AG10803 (cell line): ENCODE results near the gene MLF2.
"Not testable (repeated sequence)": the region's sequence is repeated elsewhere in the genome, so short reads cannot be mapped to it uniquely, and the experiment has no call there.

Experiments
- DNase-seq: peaks from one replicate; pipeline ENCODE4 v3.0.0; 2010; ENCODE audit warnings: low read depth
- H3K4me3 ChIP-seq: 2 replicates; pipeline ENCODE4 v1.5.1; 2011; ENCODE audit warnings: mild to moderate bottlenecking, low read length, control low read depth
- CTCF ChIP-seq: conservative IDR thresholded peaks from 2 replicates; pipeline ENCODE4 v1.5.1; 2011; ENCODE audit warnings: mild to moderate bottlenecking, low read length, control low read depth, inconsistent platforms

The MLF2 gene

GRCh38 chr12:6730169-6730568 lies 22.8 kb downstream of the MLF2 start:
- no peak for TF ChIP-seq CTCF
- no peak for DNase-seq
- H3K4me3 ChIP-seq: no peak overlapping the region

GRCh38 chr12:6729186-6729585 lies 23.8 kb downstream of the MLF2 start:
- no peak for TF ChIP-seq CTCF
- no peak for DNase-seq
- no peak overlapping the region for H3K4me3 ChIP-seq

GRCh38 chr12:6725350-6725749 lies 27.6 kb downstream of the MLF2 start:
- TF ChIP-seq CTCF: no peak
- no peak overlapping the region for H3K4me3 ChIP-seq
- DNase-seq: no peak

- no peak for TF ChIP-seq CTCF
- peak overlapping the region; percentile 84 for H3K4me3 ChIP-seq
- DNase-seq: no peak
Measured at GRCh38 chr12:6724409-6724797, 28.5 kb downstream of the MLF2 start.

- peak; percentile 96 for DNase-seq
- TF ChIP-seq CTCF: no peak
- H3K4me3 ChIP-seq: peak within 1 kb of the TSS; percentile 84
Measured at GRCh38 chr12:6723607-6724408, 29.1 kb downstream of the MLF2 start, which contains the start of gene COPS7A. COPS7A (plus strand) TSS chr12:6724046; CDS start chr12:6724657, 611 bp downstream.

DNA sequence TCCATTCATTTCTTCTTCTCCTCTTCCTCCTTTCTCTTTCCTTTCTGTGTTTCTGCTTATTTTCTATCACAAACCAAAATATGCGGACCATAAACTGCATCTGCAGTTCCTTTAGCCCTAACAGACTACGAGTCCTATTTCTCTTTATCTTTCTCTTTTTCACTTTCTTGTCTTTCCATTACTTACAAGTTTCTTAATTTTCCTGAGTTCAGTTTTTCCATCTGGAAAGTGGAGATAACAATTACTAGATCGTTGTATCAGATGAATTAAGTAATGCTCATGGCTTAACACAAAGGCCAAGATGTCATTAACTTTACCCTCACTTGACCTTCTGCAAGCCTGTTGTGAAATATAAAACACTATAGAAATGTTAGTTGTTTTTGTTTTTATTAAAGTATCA lies 30.1 kb downstream of the MLF2 start:
- H3K4me3 ChIP-seq: no peak overlapping the region
- TF ChIP-seq CTCF: no peak
- no peak for DNase-seq

GRCh38 chr12:6716874-6717437 lies 36.0 kb downstream of the MLF2 start:
- no peak overlapping the region for H3K4me3 ChIP-seq
- no peak for DNase-seq
- TF ChIP-seq CTCF: no peak

DNA sequence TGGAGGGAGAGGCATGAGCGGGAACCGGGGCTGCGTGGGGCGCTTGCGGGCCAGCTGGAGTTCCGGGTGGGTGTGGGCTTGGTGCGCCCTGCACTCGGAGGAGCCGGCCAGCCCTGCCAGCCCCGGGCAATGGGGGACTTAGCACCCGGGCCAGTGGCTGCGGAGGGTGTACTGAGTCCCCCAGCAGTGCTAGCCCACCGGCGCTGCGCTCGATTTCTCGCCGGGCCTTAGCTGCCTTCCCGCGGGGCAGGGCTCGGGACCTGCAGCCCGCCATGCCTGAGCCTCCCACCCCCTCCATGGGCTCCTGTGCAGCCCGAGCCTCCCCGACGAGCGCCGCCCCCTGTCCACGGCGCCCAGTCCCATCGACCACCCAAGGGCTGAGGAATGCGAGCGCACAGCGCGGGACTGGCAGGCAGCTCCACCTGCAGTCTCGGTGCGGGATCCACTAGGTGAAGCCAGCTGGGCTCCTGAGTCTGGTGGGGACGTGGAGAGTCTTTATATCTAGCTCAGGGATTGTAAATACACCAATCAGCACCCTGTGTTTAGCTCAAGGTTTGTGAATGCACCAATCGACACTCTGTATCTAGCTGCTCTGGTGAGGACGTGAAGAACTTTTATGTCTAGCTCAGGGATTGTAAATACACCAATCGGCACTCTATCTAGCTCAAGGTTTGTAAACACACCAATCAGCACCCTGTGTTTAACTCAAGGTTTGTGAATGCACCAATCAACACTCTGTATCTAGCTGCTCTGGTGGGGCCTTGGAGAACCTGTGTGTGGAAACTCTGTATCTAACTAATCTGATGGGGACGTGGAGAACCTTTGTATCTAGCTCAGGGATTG lies 36.7 kb downstream of the MLF2 start:
- H3K4me3 ChIP-seq, DNase-seq: not testable (repeated sequence)
